Activated naive CD8-positive, alpha-beta T cell treated with anti-CD3 and anti-CD28 coated beads, Interleukin-2, amount 10 ng/mL, durations not matched to agents 7 days and 5 days (primary cell): ENCODE measurements around the gene IL21R. TPM values are rescaled to one million over a fixed set of nuclear protein-coding genes. Genes with fewer than 3 reads are reported as not detected.

Experiments used
- ATAC-seq: fragments of 150-1000 bp; cut with Tn5 transposase; one replicate; pipeline ENCODE4 v1.10.0; 2021; ENCODE audit warnings: low read depth, moderate library complexity
- POLR2A ChIA-PET: fragments of 350-600 bp; sonication (Branson Sonifier 250); formaldehyde crosslinking; loops from one replicate; lab custom pipeline; 2021; ENCODE audit warnings: antibody characterized with exemption; lab: Charles Lee
- DNase-seq: peaks from one replicate; pipeline ENCODE4 v3.0.0; 2021
- H3K27ac Mint-ChIP-seq: one replicate; pipeline ENCODE4 v1.8.0; 2022; ENCODE audit warnings: mild to moderate bottlenecking, mixed read lengths
- H3K27me3 Mint-ChIP-seq: one replicate; pipeline ENCODE4 v1.8.0; 2022; ENCODE audit warnings: mild to moderate bottlenecking, moderate library complexity, mixed read lengths
- H3K36me3 Mint-ChIP-seq: one replicate; pipeline ENCODE4 v1.8.0; 2021; ENCODE audit warnings: mild to moderate bottlenecking, mixed read lengths
- H3K4me1 Mint-ChIP-seq: one replicate; pipeline ENCODE4 v1.8.0; 2021; ENCODE audit warnings: mixed read lengths
- H3K4me3 Mint-ChIP-seq: one replicate; pipeline ENCODE4 v1.8.0; 2022; ENCODE audit warnings: mild to moderate bottlenecking, moderate library complexity, mixed read lengths
- H3K9me3 Mint-ChIP-seq: one replicate; pipeline ENCODE4 v1.8.0; 2021; ENCODE audit warnings: mixed read lengths
- total RNA-seq, 2 experiments: library from RNA; stranded (reverse); gene quantifications; one replicate each; pipeline ENCODE4 v1.2.3, GENCODE V29; 2021

IL21R gene
- total RNA-seq, 2 experiments from 2014 or later = 27.2 to 27.5 TPM

GRCh38 chr16:27366687-27367460 lies 35.1 kb upstream of the IL21R start:
- Mint-ChIP-seq H3K36me3 (peaks cover 39% of the 10 kb centered on the region), H3K27ac (peak overlapping the region; percentile 97), H3K27me3 (no peaks in the 10 kb centered on the region), H3K4me3 (peak overlapping the region; percentile 72), H3K4me1 (peaks cover 49% of the 10 kb centered on the region), H3K9me3 (peaks cover 8% of the 10 kb centered on the region)
- ATAC-seq (peak; percentile 28), DNase-seq (peak; percentile 69)
- POLR2A ChIA-PET = interaction anchor here (0.6 to 4.1 kb wide), 26 partner anchors 10 to 211 kb away, joined by 3 to 45 read pairs (median 4); partner anchors contain the start of genes IL21R, KDM8 and NSMCE1

- peak overlapping the region; percentile 72 for H3K4me3 Mint-ChIP-seq
- peaks cover 8% of the 10 kb centered on the region for H3K9me3 Mint-ChIP-seq
- peak overlapping the region; percentile 97 for H3K27ac Mint-ChIP-seq
- peaks cover 47% of the 10 kb centered on the region for H3K4me1 Mint-ChIP-seq
- peaks cover 31% of the 10 kb centered on the region for H3K36me3 Mint-ChIP-seq
- ATAC-seq = peak; percentile 68
- POLR2A ChIA-PET = interaction anchor here (0.5 to 4.1 kb wide), 27 partner anchors 9 to 212 kb away, joined by 3 to 45 read pairs (median 5); partner anchors contain the start of genes IL21R, KDM8 and NSMCE1
- DNase-seq = peak; percentile 83
- H3K27me3 Mint-ChIP-seq = no peaks in the 10 kb centered on the region
Measured at GRCh38 chr16:27367461-27368357, 34.3 kb upstream of the IL21R start.

- POLR2A ChIA-PET = interaction anchor here (0.5 to 4.1 kb wide), 21 partner anchors 9 to 209 kb away, joined by 3 to 45 read pairs (median 6); partner anchors contain the start of genes IL21R, KDM8 and NSMCE1
- Mint-ChIP-seq H3K27ac (peak overlapping the region; percentile 97), H3K4me3 (peak overlapping the region; percentile 72), H3K4me1 (peaks cover 47% of the 10 kb centered on the region), H3K27me3 (no peaks in the 10 kb centered on the region), H3K36me3 (peaks cover 29% of the 10 kb centered on the region), H3K9me3 (peaks cover 8% of the 10 kb centered on the region)
- DNase-seq (no peak), ATAC-seq (no peak)
Measured at GRCh38 chr16:27368358-27368722, 33.6 kb upstream of the IL21R start.

- peaks cover 8% of the 10 kb centered on the region for H3K9me3 Mint-ChIP-seq
- H3K27me3 Mint-ChIP-seq = no peaks in the 10 kb centered on the region
- POLR2A ChIA-PET = interaction anchor here (3.4 kb wide), 1 partner anchor 34 kb away, joined by 17 read pairs; the partner anchor contains the start of gene IL21R
- peaks cover 39% of the 10 kb centered on the region for H3K4me1 Mint-ChIP-seq
- H3K27ac Mint-ChIP-seq = peak overlapping the region; percentile 13
- H3K36me3 Mint-ChIP-seq = peaks cover 15% of the 10 kb centered on the region
- ATAC-seq (no peak), DNase-seq (peak; percentile 23)
- H3K4me3 Mint-ChIP-seq = no peak overlapping the region
Measured at GRCh38 chr16:27369806-27370205, 32.2 kb upstream of the IL21R start.

DNA sequence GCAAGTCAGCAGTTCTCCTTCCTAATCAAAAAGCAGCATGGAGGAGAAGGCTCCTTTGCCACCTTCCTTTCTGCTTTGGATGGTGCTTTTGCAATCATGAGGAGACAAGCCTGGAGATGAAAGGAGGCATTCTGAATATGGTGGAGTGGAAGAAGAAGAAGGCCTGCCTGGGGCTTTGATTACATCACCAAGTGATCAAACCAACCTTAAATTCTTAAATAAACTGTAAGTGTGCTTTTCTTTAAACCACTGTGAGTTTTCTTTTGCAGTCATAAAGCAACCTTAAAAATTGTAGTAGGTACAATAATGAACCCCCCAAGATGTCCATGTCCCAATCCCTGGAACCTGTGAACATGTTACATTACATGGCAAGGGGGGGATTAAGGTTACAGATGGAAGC lies 31.7 kb upstream of the IL21R start:
- Mint-ChIP-seq H3K9me3 (peaks cover 8% of the 10 kb centered on the region), H3K4me3 (no peak overlapping the region), H3K4me1 (peaks cover 35% of the 10 kb centered on the region), H3K36me3 (peaks cover 11% of the 10 kb centered on the region), H3K27ac (peak overlapping the region; percentile 13), H3K27me3 (no peaks in the 10 kb centered on the region)
- POLR2A ChIA-PET = no interaction called here
- DNase-seq (no peak), ATAC-seq (no peak)

DNA sequence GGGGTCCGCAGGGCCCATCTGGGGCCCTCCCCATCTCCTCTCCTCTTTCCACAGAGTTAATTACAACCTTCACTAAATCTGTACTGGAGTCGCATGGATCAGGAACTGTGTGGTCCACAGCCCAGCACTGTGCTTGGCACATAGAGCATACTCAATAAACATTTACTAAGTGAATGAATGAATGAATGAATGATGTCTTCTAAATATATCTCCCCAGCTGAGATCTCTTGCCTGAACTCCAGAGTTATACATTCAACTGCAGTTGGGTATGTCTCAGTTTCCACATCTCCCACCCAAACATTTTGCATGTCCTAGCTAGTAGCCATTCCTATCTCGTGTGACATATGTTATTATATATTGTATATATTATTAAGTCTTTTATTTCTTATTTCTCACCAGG lies 28.7 kb upstream of the IL21R start:
- Mint-ChIP-seq H3K27ac (no peak overlapping the region), H3K4me3 (no peak overlapping the region), H3K4me1 (peaks cover 32% of the 10 kb centered on the region), H3K9me3 (peaks cover 8% of the 10 kb centered on the region), H3K27me3 (no peaks in the 10 kb centered on the region), H3K36me3 (peaks cover 8% of the 10 kb centered on the region)
- ATAC-seq = no peak
- POLR2A ChIA-PET = interaction anchor here (1.0 to 4.0 kb wide), 4 partner anchors 29 to 138 kb away, joined by 4 to 17 read pairs (median 6); partner anchors contain the start of gene IL21R
- DNase-seq = no peak

DNA sequence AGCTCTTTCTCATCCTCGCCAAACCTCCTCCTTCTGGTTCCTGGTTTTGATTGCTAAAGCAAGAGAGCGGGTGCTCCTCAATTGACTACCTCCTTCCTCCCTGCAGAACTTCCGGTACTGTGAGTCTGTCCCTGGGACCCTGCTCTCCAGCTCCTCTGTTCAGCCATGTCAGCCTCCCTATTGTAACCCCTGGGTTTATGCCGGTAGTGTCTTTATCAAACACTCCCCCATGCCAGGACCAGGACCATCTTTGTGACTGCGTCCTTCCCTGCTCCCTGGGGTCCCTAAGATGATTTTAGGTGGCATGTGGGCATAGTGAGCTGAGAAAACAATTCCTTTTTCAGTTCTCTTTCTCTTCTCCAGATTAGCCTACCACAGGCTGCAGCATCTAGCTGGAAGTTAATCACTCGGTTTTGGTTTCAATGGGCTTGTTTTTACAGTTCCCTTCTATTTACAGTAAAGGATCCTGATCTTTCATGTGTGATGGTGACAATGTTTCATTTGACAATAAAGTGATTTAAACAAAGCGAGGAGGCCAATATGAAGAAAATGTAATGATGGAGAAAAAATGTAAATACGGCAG lies 27.7 kb upstream of the IL21R start:
- DNase-seq = peak; percentile 33
- ATAC-seq = no peak
- POLR2A ChIA-PET = interaction anchor here (1.0 to 4.0 kb wide), 6 partner anchors 28 to 139 kb away, joined by 3 to 17 read pairs (median 8); partner anchors contain the start of gene IL21R
- H3K4me1 Mint-ChIP-seq = peaks cover 33% of the 10 kb centered on the region
- H3K4me3 Mint-ChIP-seq = no peak overlapping the region
- no peaks in the 10 kb centered on the region for H3K27me3 Mint-ChIP-seq
- no peak overlapping the region for H3K27ac Mint-ChIP-seq
- H3K9me3 Mint-ChIP-seq = peaks cover 8% of the 10 kb centered on the region
- H3K36me3 Mint-ChIP-seq = peaks cover 11% of the 10 kb centered on the region

DNA sequence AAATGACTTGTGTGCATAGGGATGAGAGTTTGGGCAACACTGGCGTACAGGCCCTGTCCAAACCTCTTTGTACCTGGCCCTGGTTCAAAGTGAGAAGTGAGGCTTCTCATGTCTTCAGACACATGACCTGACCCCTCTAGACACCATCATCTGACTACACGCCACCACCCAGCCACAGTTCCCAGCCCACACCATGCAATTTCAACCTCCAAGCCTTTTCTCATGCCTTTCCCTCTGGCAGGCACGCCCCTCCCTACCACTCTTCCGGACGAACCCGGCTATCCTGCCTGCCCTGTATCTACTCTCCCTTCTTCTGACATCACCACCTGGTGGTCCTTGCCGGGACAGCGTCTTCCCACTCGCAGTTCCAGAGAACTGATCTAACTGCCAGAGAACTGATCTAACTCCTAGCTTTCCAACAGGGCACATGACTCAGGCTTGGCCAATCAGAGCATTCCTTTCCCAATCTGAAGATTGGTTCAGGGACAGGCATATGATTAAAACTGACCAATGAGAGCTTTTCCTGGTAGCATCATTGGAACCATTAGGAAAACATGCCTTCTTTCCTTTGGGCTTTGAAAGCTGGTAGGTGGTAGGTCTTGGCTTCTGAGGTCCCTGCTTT lies 27.1 kb upstream of the IL21R start:
- DNase-seq (peak; percentile 58), ATAC-seq (peak; percentile 33)
- POLR2A ChIA-PET = interaction anchor here (1.2 to 4.4 kb wide), 8 partner anchors 8 to 201 kb away, joined by 3 to 28 read pairs (median 8); partner anchors contain the start of gene IL21R
- Mint-ChIP-seq H3K27ac (no peak overlapping the region), H3K4me1 (peaks cover 27% of the 10 kb centered on the region), H3K27me3 (no peaks in the 10 kb centered on the region), H3K4me3 (no peak overlapping the region), H3K9me3 (peaks cover 8% of the 10 kb centered on the region), H3K36me3 (peaks cover 10% of the 10 kb centered on the region)

GRCh38 chr16:27377666-27378485 lies 24.1 kb upstream of the IL21R start:
- Mint-ChIP-seq H3K4me3 (peak overlapping the region; percentile 75), H3K9me3 (no peaks in the 10 kb centered on the region), H3K36me3 (peaks cover 5% of the 10 kb centered on the region), H3K4me1 (peaks cover 23% of the 10 kb centered on the region), H3K27me3 (no peaks in the 10 kb centered on the region), H3K27ac (peak overlapping the region; percentile 95)
- POLR2A ChIA-PET = interaction anchor here (0.9 to 4.4 kb wide), 14 partner anchors 8 to 144 kb away, joined by 3 to 28 read pairs (median 5); partner anchors contain the start of gene IL21R
- ATAC-seq = peak; percentile 76
- DNase-seq = no peak

GRCh38 chr16:27378871-27379481 lies 23.0 kb upstream of the IL21R start:
- peaks cover 5% of the 10 kb centered on the region for H3K36me3 Mint-ChIP-seq
- H3K4me1 Mint-ChIP-seq = peaks cover 23% of the 10 kb centered on the region
- no peaks in the 10 kb centered on the region for H3K27me3 Mint-ChIP-seq
- POLR2A ChIA-PET = interaction anchor here (0.6 to 4.4 kb wide), 10 partner anchors 9 to 148 kb away, joined by 3 to 28 read pairs (median 8); partner anchors contain the start of gene IL21R
- peak overlapping the region; percentile 39 for H3K4me3 Mint-ChIP-seq
- peak overlapping the region; percentile 81 for H3K27ac Mint-ChIP-seq
- ATAC-seq (no peak), DNase-seq (no peak)
- H3K9me3 Mint-ChIP-seq = no peaks in the 10 kb centered on the region

GRCh38 chr16:27379919-27380318 lies 22.1 kb upstream of the IL21R start:
- POLR2A ChIA-PET = interaction anchor here (2.9 kb wide), 1 partner anchor 27 kb away, joined by 19 read pairs; no protein-coding TSS in a partner anchor
- peaks cover 3% of the 10 kb centered on the region for H3K9me3 Mint-ChIP-seq
- H3K4me1 Mint-ChIP-seq = peaks cover 23% of the 10 kb centered on the region
- no peak for DNase-seq
- ATAC-seq = no peak
- H3K4me3 Mint-ChIP-seq = no peak overlapping the region
- H3K27ac Mint-ChIP-seq = no peak overlapping the region
- H3K36me3 Mint-ChIP-seq = peaks cover 6% of the 10 kb centered on the region
- H3K27me3 Mint-ChIP-seq = no peaks in the 10 kb centered on the region
